GM12872 (cell line): ENCODE data around the gene COL21A1.

Experiments
- TF ChIP-seq, protein P1 (sequence below): IDR thresholded peaks from 3 replicates; pipeline ENCODE4 v1.5.1; 2011; ENCODE audit warnings: low read depth, mild to moderate bottlenecking, low read length, moderate library complexity; ENCODE audit not compliant: insufficient read depth

COL21A1 gene

DNA sequence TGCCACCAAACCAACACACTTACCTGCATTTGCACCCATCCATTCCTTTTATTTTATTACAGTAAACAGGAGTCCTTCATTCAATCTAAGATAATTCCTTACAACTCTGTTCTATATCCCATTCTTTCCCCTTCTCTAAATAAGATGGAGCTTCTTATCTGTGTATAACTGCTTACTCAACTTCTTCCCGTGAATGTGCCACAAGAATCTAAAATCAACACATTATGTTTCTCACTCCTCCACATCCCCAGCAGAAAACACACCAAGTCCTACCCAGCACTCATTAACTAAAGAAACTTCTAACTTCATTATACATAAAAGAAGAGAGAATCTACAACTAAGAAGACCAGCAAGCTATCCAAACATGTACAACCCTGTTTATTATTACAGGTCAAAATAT, 141.1 kb downstream of the COL21A1 start:
- TF ChIP-seq, protein P1, sequence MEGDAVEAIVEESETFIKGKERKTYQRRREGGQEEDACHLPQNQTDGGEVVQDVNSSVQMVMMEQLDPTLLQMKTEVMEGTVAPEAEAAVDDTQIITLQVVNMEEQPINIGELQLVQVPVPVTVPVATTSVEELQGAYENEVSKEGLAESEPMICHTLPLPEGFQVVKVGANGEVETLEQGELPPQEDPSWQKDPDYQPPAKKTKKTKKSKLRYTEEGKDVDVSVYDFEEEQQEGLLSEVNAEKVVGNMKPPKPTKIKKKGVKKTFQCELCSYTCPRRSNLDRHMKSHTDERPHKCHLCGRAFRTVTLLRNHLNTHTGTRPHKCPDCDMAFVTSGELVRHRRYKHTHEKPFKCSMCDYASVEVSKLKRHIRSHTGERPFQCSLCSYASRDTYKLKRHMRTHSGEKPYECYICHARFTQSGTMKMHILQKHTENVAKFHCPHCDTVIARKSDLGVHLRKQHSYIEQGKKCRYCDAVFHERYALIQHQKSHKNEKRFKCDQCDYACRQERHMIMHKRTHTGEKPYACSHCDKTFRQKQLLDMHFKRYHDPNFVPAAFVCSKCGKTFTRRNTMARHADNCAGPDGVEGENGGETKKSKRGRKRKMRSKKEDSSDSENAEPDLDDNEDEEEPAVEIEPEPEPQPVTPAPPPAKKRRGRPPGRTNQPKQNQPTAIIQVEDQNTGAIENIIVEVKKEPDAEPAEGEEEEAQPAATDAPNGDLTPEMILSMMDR = no peak

- TF ChIP-seq, protein P1 = no peak
Measured at GRCh38 chr6:56104591-56104990, 142.8 kb downstream of the COL21A1 start.

- TF ChIP-seq, protein P1 = no peak
Measured at GRCh38 chr6:56102216-56102615, 145.2 kb downstream of the COL21A1 start.

- TF ChIP-seq, protein P1 = no peak
Measured at GRCh38 chr6:56101141-56101553, 146.2 kb downstream of the COL21A1 start.

DNA sequence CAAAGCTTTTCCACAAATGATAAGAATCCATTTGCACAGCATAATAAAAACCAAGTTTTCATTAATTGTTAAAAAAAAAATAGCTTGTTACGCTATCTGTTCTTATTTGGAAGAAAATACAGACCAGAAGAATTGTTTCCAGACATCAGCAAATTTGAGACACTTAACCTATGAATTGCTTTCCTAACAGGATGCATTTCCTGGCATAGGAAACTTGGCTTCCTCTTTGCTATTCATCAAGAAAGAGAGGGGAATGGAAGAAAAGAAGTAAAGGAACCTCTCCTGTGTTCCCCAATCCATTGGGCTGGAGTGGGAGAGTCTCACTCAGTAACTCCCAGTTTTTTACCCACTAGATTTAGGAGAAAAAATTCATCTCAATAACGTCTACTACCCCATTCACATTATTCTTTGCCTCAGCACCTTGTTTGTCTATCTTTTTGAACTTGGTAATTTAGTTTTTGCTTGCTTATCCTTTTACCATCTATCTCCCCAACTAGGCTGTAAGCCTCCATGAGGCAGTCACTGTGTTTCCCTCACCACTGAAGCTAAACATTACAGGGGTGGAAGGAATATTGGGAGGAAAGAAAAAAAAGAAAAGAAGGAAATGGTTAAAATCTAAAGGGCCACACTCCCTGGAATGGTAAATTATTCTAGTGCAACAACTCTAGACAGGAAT, 150.3 kb downstream of the COL21A1 start:
- TF ChIP-seq, protein P1 = no peak

DNA sequence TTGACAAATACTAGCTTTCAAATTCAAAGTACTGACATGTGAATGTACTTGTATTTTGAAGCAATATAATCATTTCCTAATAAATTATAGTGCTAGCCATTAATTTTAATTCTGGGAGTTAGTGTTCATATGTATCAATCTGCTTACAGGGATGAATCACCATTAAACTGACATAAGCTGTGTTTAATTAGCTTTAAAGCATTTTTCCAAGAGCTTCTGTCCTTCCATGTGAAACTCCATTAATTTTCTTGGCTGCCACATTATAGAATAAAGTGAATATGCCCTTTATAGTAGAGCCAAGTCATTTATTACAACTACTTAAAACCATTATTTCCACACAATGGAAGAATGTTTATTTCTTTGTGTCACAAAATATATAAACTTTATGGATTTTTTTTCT, 150.8 kb downstream of the COL21A1 start:
- TF ChIP-seq, protein P1 = no peak

GRCh38 chr6:56093776-56094175, 153.6 kb downstream of the COL21A1 start:
- TF ChIP-seq, protein P1 = no peak
